ENCODE data around the gene ARHGAP4. TPM values are rescaled to one million over a fixed set of nuclear protein-coding genes. Genes with fewer than 3 reads are reported as not detected.
A peak's percentile ranks its signal among the peaks of the same experiment; 100 is the strongest.

Gene ARHGAP4
- total and polyA plus RNA-seq, 2 experiments from 2014 or later = 6.2 to 6.4 TPM

- peak overlapping the region; percentile 54 for H3K4me2 ChIP-seq
- no peaks in the 10 kb centered on the region for H3K27me3 ChIP-seq
- no peak overlapping the region for H2AFZ ChIP-seq
- H4K20me1 ChIP-seq (ENCODE audit: insufficient read depth, poor library complexity, severe bottlenecking) = no peaks in the 10 kb centered on the region
- H3K27ac ChIP-seq = no peak overlapping the region
- TF ChIP-seq CTCF (IDR thresholded peaks at IDR 0.05; ENCODE audit: poor library complexity) = no peak
- TF ChIP-seq EZH2 (IDR thresholded peaks at IDR 0.05; ENCODE audit: borderline replicate concordance) = no peak
- no peaks in the 10 kb centered on the region for H3K4me1 ChIP-seq (ENCODE audit: insufficient read depth)
- H3K79me2 ChIP-seq = no peaks in the 10 kb centered on the region
- 71% methylated on average over 6 of the region's 6 CpGs for WGBS (ENCODE audit: low lambda C conversion rate, missing lambda C conversion rate)
- H3K9me3 ChIP-seq (ENCODE audit: low read depth) = no peaks in the 10 kb centered on the region
- H3K36me3 ChIP-seq (replicated peaks; ENCODE audit: insufficient read depth, low read depth) = no peaks in the 10 kb centered on the region
- DNase-seq (ENCODE audit: low spot score) = no peak
- H3K4me3 ChIP-seq = no peak overlapping the region
- H3K9me2 ChIP-seq (replicated peaks; ENCODE audit: insufficient read depth) = no peaks in the 10 kb centered on the region
These were observed 18.7 kb upstream of the ARHGAP4 start for GRCh38 chrX:153944800-153945150.

GRCh38 chrX:153944140-153944799 lies 18.2 kb upstream of the ARHGAP4 start, which contains the start of gene RENBP:
Gene RENBP (minus strand): TSS chrX:153944643. CDS start chrX:153944610, 33 bp downstream.
- no peaks in the 10 kb centered on the region for H3K9me2 ChIP-seq (replicated peaks; ENCODE audit: insufficient read depth)
- H2AFZ ChIP-seq = no peak within 1 kb of the TSS
- no peaks in the 10 kb centered on the region for H3K9me3 ChIP-seq (ENCODE audit: low read depth)
- peak within 1 kb of the TSS; percentile 54 for H3K4me2 ChIP-seq
- no peaks in the 10 kb centered on the region for H3K79me2 ChIP-seq
- H3K27ac ChIP-seq = no peak within 1 kb of the TSS
- H3K4me3 ChIP-seq = no peak within 1 kb of the TSS
- peak; percentile 63 for DNase-seq (ENCODE audit: low spot score)
- no peak for TF ChIP-seq CTCF (IDR thresholded peaks at IDR 0.05; ENCODE audit: poor library complexity)
- TF ChIP-seq EZH2phosphoT487 (IDR thresholded peaks at IDR 0.05; ENCODE audit: low read depth, severe bottlenecking, unreplicated experiment) = no peak
- no peak for TF ChIP-seq EZH2 (IDR thresholded peaks at IDR 0.05; ENCODE audit: borderline replicate concordance)
- WGBS (ENCODE audit: low lambda C conversion rate, missing lambda C conversion rate) = 68% methylated on average over 22 of the region's 31 CpGs
- H3K4me1 ChIP-seq (ENCODE audit: insufficient read depth) = no peaks in the 10 kb centered on the region
- H4K20me1 ChIP-seq (ENCODE audit: insufficient read depth, poor library complexity, severe bottlenecking) = no peaks in the 10 kb centered on the region
- H3K36me3 ChIP-seq (replicated peaks; ENCODE audit: insufficient read depth, low read depth) = no peaks in the 10 kb centered on the region
- H3K27me3 ChIP-seq = no peaks in the 10 kb centered on the region

- Histone ChIP-seq H3K36me3 (replicated peaks; ENCODE audit: insufficient read depth, low read depth) (no peaks in the 10 kb centered on the region), H3K4me2 (no peak overlapping the region), H3K4me3 (no peak overlapping the region), H3K9me2 (replicated peaks; ENCODE audit: insufficient read depth) (no peaks in the 10 kb centered on the region), H3K9me3 (ENCODE audit: low read depth) (no peaks in the 10 kb centered on the region), H4K20me1 (ENCODE audit: insufficient read depth, poor library complexity, severe bottlenecking) (no peaks in the 10 kb centered on the region), H3K4me1 (ENCODE audit: insufficient read depth) (no peaks in the 10 kb centered on the region), H3K27ac (no peak overlapping the region), H3K79me2 (no peaks in the 10 kb centered on the region), H2AFZ (no peak overlapping the region), H3K27me3 (no peaks in the 10 kb centered on the region)
- TF ChIP-seq CTCF (IDR thresholded peaks at IDR 0.05; ENCODE audit: poor library complexity) (no peak), EZH2phosphoT487 (IDR thresholded peaks at IDR 0.05; ENCODE audit: low read depth, severe bottlenecking, unreplicated experiment) (no peak)
- no peak for DNase-seq (ENCODE audit: low spot score)
- 68% methylated on average over 19 of the region's 23 CpGs for WGBS (ENCODE audit: low lambda C conversion rate, missing lambda C conversion rate)
These were observed 15.5 kb upstream of the ARHGAP4 start for GRCh38 chrX:153941336-153942252.
